GM13976 (cell line): ENCODE measurements around the gene CAPS.

Source experiments
- DNase-seq: peaks from one replicate; pipeline ENCODE4 v3.0.0; 2012; ENCODE audit warnings: low spot score
- in situ Hi-C: fragments of 300-500 bp; cut with MboI; formaldehyde crosslinking; loops from one replicate; pipeline ENCODE4 v1.12.0; 2022; ENCODE audit warnings: low sequenced_read_pairs, mixed read lengths, inconsistent platforms; ENCODE audit not compliant: unreplicated experiment
- TF ChIP-seq, protein P1 (sequence below): IDR thresholded peaks from 2 replicates; pipeline ENCODE4 v1.5.1; 2012; ENCODE audit warnings: borderline replicate concordance, mild to moderate bottlenecking; ENCODE audit not compliant: insufficient read depth; ENCODE audit errors: extremely low read depth, missing control alignments, control extremely low read depth

The CAPS gene

GRCh38 chr19:5899728-5900526 is 14.1 kb upstream of the CAPS start:
- TF ChIP-seq, protein P1, sequence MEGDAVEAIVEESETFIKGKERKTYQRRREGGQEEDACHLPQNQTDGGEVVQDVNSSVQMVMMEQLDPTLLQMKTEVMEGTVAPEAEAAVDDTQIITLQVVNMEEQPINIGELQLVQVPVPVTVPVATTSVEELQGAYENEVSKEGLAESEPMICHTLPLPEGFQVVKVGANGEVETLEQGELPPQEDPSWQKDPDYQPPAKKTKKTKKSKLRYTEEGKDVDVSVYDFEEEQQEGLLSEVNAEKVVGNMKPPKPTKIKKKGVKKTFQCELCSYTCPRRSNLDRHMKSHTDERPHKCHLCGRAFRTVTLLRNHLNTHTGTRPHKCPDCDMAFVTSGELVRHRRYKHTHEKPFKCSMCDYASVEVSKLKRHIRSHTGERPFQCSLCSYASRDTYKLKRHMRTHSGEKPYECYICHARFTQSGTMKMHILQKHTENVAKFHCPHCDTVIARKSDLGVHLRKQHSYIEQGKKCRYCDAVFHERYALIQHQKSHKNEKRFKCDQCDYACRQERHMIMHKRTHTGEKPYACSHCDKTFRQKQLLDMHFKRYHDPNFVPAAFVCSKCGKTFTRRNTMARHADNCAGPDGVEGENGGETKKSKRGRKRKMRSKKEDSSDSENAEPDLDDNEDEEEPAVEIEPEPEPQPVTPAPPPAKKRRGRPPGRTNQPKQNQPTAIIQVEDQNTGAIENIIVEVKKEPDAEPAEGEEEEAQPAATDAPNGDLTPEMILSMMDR: no peak
- in situ Hi-C loops: no loop called here

DNA sequence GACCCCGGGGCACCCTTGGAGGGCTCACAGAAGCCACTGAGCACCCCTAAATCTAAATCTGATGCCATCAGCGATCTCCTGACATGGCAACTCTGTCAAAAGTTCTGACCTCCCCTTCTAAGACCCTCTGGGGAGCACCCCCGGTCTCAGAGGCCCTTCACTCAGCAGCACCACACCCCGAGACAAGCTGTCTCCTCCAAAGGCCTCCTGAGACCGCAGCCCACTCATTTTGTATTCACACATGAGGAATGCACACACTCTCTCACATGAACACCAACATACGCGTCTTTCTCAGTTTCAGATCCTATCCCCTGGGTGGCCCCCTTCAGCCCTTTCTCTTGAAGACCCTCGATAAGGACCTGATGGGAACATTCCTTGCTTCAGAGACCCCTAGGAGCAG is 13.1 kb upstream of the CAPS start:
- TF ChIP-seq, protein P1: no peak
- DNase-seq: no peak
- in situ Hi-C loops: no loop called here

More at GRCh38 chr19:5899728-5900526, 14.1 kb upstream of the CAPS start:
- no peak for DNase-seq

GRCh38 chr19:5903056-5903623 is 10.9 kb upstream of the CAPS start:
- no peak for DNase-seq
- TF ChIP-seq, protein P1: no peak
- in situ Hi-C loops: no loop called here

DNA sequence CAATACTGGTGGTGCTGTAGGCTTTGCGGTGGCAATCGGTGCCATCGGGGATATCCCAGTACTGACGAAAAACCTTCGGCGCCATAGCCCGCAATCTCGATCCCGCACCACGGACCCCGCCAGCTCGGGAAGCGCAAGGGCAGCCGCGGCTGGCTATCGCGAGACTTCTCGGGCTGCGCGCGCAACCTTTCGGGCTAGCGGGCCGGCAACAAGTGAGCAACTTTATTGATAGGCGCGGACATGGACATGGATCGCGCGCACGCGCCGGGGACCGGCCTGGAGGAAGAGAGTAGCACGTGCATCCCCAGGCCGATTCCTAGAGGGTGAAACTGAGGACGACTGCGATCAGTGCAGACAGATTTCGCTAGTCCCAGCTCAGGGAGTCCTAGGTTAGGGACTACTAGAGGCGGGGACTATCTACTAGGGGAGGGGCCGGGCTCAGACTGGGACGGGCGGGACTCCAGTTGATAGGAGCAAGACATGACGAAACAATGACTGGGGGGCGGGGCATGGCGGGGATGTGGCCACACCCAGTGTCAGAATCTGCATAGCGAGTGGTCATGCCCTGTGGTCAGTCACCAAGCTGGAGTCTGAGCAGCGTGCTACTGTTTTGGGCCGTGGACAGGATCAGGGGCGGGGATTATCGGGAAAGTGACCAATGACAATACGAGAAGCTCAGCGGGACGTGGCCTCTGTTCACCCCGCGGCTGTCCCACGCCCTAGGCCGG is 10.3 kb upstream of the CAPS start, which contains the start of gene NDUFA11:
NDUFA11 (minus strand) TSS at position 167 of the 728 bp plus-strand sequence; CDS start at position 85, 82 bp downstream.
- TF ChIP-seq, protein P1: no peak
- in situ Hi-C loops: no loop called here
- peak; percentile 94 for DNase-seq

GRCh38 chr19:5904352-5905113 is 9.5 kb upstream of the CAPS start, which contains the start of gene VMAC:
Gene VMAC (plus strand): TSS chr19:5904872. CDS start chr19:5904891, 19 bp downstream.
- TF ChIP-seq, protein P1: no peak
- in situ Hi-C loops: no loop called here
- peak; percentile 99 for DNase-seq
